ENCODE measurements around the gene OR5V1. TPM values are rescaled to one million over a fixed set of nuclear protein-coding genes. Genes with fewer than 3 reads are reported as not detected.
"Not testable (repeated sequence)": the region's sequence is repeated elsewhere in the genome, so short reads cannot be mapped to it uniquely, and the experiment has no call there.

The OR5V1 gene
- total RNA-seq (not detected), polyA plus RNA-seq (ENCODE audit: insufficient read depth in 1 of 8, insufficient read length in 8 of 8, low replicate concordance in 1 of 8) (not detected)
- long read RNA-seq, donor 1, result 0 reads
- long read RNA-seq, donor 2, result 0 reads
- long read RNA-seq, donor 3, result 0 reads
- long read RNA-seq, donor 4, result 0 reads
- long read RNA-seq, donor 5, result 0 reads
- long read RNA-seq, donor 6, result 0 reads
- long read RNA-seq, donor 7, result 0 reads
- long read RNA-seq, donor 8, result 0 reads
- long read RNA-seq, donor 9, result 0 reads
- long read RNA-seq, donor 10, result 0 reads
- long read RNA-seq, donor 11, result 0 reads

DNA sequence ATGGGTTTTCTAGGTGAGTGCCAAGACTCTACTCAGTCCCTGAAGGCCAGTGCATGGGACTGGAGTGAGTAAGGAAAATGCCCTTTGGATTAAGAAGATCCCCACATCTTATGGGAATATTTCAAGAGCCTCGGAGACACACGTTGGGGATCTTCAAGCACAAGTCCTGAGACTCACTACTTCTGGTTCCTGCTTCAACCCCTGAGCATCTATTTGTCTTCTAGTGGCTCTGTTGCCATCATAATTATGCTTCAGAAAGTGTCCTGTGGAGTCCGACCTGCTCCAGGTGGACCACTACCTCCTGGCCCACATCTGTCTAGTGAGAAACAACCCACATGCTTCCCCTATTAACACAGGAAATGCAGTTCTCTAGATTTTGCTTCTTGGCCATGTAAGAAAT, at the start of gene OR5V1:
Gene OR5V1, minus strand, starts transcription at position 101 of the 400 bp plus-strand sequence. CDS start 12,670 bp downstream, outside the sequence.
- H3K4me1 ChIP-seq (ENCODE audit: control insufficient read depth, insufficient read depth, low read length), result no peaks in the 10 kb centered on the region
- no peaks in the 10 kb centered on the region for H3K36me3 ChIP-seq (ENCODE audit: control insufficient read depth, insufficient read depth, low read length)
- H3K27ac ChIP-seq (ENCODE audit: low read length), result no peak within 1 kb of the TSS
- no peak within 1 kb of the TSS for H3K4me3 ChIP-seq (ENCODE audit: low read length)
- H3K27me3 ChIP-seq (ENCODE audit: control insufficient read depth, insufficient read depth, low read length), result no peaks in the 10 kb centered on the region
- no peak for DNase-seq
- 85% methylated on average over 3 of the region's 3 CpGs for WGBS (ENCODE audit: insufficient coverage)
- H3K9me3 ChIP-seq (replicated peaks; ENCODE audit: control insufficient read depth, low read depth, low read length), result no peaks in the 10 kb centered on the region

DNA sequence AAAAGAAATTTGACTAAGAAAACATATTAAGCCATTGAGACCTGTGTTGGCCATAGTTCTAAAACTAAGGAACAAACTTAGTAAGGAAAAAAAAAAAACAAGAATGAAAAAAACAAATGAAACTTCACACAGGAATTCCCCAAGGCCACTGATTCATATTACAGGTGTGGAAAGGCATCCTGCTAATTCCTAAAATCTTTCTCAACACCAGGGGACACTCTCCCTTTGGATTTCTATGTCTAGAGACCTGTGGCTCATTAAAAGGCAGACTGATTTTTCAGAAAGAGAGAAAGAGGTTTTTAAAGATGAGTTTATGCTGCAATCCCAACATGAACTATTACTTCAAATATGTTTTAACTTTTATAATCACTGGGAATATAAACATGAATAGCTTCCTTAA, 45.9 kb upstream of the OR5V1 start, which contains the start of gene OR12D1:
Gene OR12D1, plus strand, starts transcription at position 341 of the 400 bp plus-strand sequence.
- Histone ChIP-seq H3K27ac (ENCODE audit: low read length) (no peak within 1 kb of the TSS), H3K4me3 (ENCODE audit: low read length) (no peak within 1 kb of the TSS), H3K9me3 (replicated peaks; ENCODE audit: control insufficient read depth, low read depth, low read length) (peaks cover 6% of the 10 kb centered on the region), H3K36me3 (ENCODE audit: control insufficient read depth, insufficient read depth, low read length) (no peaks in the 10 kb centered on the region), H3K4me1 (ENCODE audit: control insufficient read depth, insufficient read depth, low read length) (no peaks in the 10 kb centered on the region), H3K27me3 (ENCODE audit: control insufficient read depth, insufficient read depth, low read length) (no peaks in the 10 kb centered on the region)
- no peak for DNase-seq

DNA sequence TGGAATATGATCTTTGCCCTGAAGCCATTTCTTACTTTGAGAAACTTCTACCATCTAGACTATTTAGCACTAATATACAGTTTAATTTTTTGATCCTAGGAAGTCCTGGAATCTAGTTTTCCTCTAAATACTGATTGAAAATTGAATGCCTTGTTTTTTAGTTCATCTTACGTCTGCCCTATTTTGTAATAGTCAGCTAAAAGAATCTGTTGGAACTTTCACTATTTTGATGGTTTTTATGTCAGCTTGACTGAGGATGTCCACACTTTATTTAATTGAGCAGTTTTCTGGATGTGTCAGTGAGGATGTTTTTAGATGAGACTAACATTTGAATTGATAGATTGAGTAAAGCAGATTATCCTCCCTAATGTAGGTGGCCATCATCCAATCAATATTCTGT, 35.1 kb upstream of the OR5V1 start:
- no peak overlapping the region for H3K27ac ChIP-seq (ENCODE audit: low read length)
- no peak overlapping the region for H3K4me3 ChIP-seq (ENCODE audit: low read length)
- no peaks in the 10 kb centered on the region for H3K4me1 ChIP-seq (ENCODE audit: control insufficient read depth, insufficient read depth, low read length)
- no peak for DNase-seq
- no peaks in the 10 kb centered on the region for H3K36me3 ChIP-seq (ENCODE audit: control insufficient read depth, insufficient read depth, low read length)
- H3K27me3 ChIP-seq (ENCODE audit: control insufficient read depth, insufficient read depth, low read length), result no peaks in the 10 kb centered on the region
- H3K9me3 ChIP-seq (replicated peaks; ENCODE audit: control insufficient read depth, low read depth, low read length), result no peaks in the 10 kb centered on the region
- WGBS (ENCODE audit: insufficient coverage), result no CpG with 5 or more reads among the region's 1 CpG

DNA sequence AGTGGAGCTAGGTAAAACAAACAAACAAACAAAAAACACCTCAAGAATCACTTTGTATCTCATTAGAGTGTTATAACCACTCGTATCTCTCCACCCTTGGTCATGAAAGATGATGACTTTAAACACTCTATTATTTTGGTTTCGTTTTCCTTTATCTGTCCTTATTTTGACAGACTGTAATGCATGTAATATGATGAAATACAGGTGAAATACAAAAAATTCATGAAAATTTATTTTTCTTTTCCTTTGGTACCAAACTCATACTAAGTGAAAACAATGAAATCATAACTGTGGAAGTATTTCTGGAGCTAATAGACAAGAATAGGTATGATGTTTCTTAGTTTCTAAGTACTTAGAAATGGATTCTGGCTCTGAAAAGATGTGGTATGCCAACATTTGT, 30.9 kb upstream of the OR5V1 start:
- no peaks in the 10 kb centered on the region for H3K9me3 ChIP-seq (replicated peaks; ENCODE audit: control insufficient read depth, low read depth, low read length)
- no CpG with 5 or more reads among the region's 2 CpGs for WGBS (ENCODE audit: insufficient coverage)

GRCh38 chr6:29395331-29395730, 26.7 kb upstream of the OR5V1 start, which contains the start of gene OR12D2:
TSS of gene OR12D2 (plus strand) at chr6:29395631. CDS start at chr6:29396700, 1,069 bp downstream.
- Histone ChIP-seq H3K9me3 (replicated peaks; ENCODE audit: control insufficient read depth, low read depth, low read length) (no peaks in the 10 kb centered on the region), H3K36me3 (ENCODE audit: control insufficient read depth, insufficient read depth, low read length) (no peaks in the 10 kb centered on the region), H3K27ac (ENCODE audit: low read length) (no peak within 1 kb of the TSS), H3K4me3 (ENCODE audit: low read length) (no peak within 1 kb of the TSS), H3K27me3 (ENCODE audit: control insufficient read depth, insufficient read depth, low read length) (no peaks in the 10 kb centered on the region), H3K4me1 (ENCODE audit: control insufficient read depth, insufficient read depth, low read length) (no peaks in the 10 kb centered on the region)
- no peak for DNase-seq

More for the DNA sequence above, 30.9 kb upstream of the OR5V1 start:
- no peaks in the 10 kb centered on the region for H3K27me3 ChIP-seq (ENCODE audit: control insufficient read depth, insufficient read depth, low read length)
- no peak overlapping the region for H3K27ac ChIP-seq (ENCODE audit: low read length)
- DNase-seq, result no peak
- no peaks in the 10 kb centered on the region for H3K4me1 ChIP-seq (ENCODE audit: control insufficient read depth, insufficient read depth, low read length)
- H3K4me3 ChIP-seq (ENCODE audit: low read length), result no peak overlapping the region
- H3K36me3 ChIP-seq (ENCODE audit: control insufficient read depth, insufficient read depth, low read length), result no peaks in the 10 kb centered on the region

GRCh38 chr6:29388533-29388932, 19.9 kb upstream of the OR5V1 start:
- Histone ChIP-seq H3K4me3 (ENCODE audit: low read length) (no peak overlapping the region), H3K9me3 (replicated peaks; ENCODE audit: control insufficient read depth, low read depth, low read length) (no peaks in the 10 kb centered on the region), H3K4me1 (ENCODE audit: control insufficient read depth, insufficient read depth, low read length) (no peaks in the 10 kb centered on the region), H3K36me3 (ENCODE audit: control insufficient read depth, insufficient read depth, low read length) (no peaks in the 10 kb centered on the region), H3K27me3 (ENCODE audit: control insufficient read depth, insufficient read depth, low read length) (no peaks in the 10 kb centered on the region), H3K27ac (ENCODE audit: low read length) (no peak overlapping the region)
- WGBS (ENCODE audit: insufficient coverage), result no CpG with 5 or more reads among the region's 4 CpGs
- DNase-seq, result no peak

DNA sequence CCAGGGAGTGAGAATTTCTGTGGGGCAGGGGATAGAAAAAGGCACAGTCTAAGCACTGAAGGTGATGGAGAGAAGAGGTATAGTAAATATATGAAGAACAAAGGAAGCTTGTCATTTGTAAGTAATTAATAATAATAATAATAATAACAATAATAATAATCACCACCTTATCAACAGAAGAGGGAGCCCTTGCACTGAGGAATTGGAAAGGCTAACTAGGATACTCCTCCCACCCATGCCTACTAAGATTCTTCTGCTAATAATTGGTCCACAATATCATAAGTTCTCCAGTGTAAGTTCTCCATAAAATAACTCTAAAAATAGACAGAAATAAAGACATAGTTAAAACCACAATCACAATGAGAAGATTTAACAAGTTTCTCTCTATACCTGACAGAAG, 7.3 kb upstream of the OR5V1 start:
- H3K36me3 ChIP-seq (ENCODE audit: control insufficient read depth, insufficient read depth, low read length), result no peaks in the 10 kb centered on the region
- no peak overlapping the region for H3K4me3 ChIP-seq (ENCODE audit: low read length)
- no peak overlapping the region for H3K27ac ChIP-seq (ENCODE audit: low read length)
- no peaks in the 10 kb centered on the region for H3K27me3 ChIP-seq (ENCODE audit: control insufficient read depth, insufficient read depth, low read length)
- no peaks in the 10 kb centered on the region for H3K9me3 ChIP-seq (replicated peaks; ENCODE audit: control insufficient read depth, low read depth, low read length)
- peak; percentile 3 for DNase-seq
- no peaks in the 10 kb centered on the region for H3K4me1 ChIP-seq (ENCODE audit: control insufficient read depth, insufficient read depth, low read length)

DNA sequence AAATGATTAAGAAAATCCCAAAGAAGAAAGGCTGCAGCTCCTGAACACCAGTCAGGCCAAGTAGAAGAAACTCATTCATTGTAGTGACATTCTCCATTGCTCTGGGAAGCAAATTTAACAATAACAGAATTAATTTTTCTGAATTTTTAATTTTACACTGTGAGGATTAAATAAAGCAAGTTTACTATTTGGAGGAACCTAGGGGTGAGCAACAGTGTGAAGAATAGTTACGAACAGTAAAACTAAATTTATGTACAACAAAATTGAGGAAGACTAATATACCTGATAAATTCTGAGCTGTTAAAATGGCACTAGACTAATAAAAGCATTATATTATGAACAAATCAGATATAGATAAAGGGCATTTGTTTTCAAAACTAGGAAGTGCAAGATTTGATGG, 6.5 kb upstream of the OR5V1 start, which contains the start of gene OR12D3:
Gene OR12D3, minus strand, starts transcription at position 101 of the 400 bp plus-strand sequence. Its CDS starts 4 bp downstream, at position 97.
- DNase-seq, result no peak
- no CpG with 5 or more reads among the region's 1 CpG for WGBS (ENCODE audit: insufficient coverage)
- H3K9me3 ChIP-seq (replicated peaks; ENCODE audit: control insufficient read depth, low read depth, low read length), result no peaks in the 10 kb centered on the region
- no peaks in the 10 kb centered on the region for H3K27me3 ChIP-seq (ENCODE audit: control insufficient read depth, insufficient read depth, low read length)
- no peaks in the 10 kb centered on the region for H3K36me3 ChIP-seq (ENCODE audit: control insufficient read depth, insufficient read depth, low read length)
- H3K4me1 ChIP-seq (ENCODE audit: control insufficient read depth, insufficient read depth, low read length), result no peaks in the 10 kb centered on the region
- H3K4me3 ChIP-seq (ENCODE audit: low read length), result no peak within 1 kb of the TSS
- H3K27ac ChIP-seq (ENCODE audit: low read length), result no peak within 1 kb of the TSS

GRCh38 chr6:29355603-29356002, 13.1 kb downstream of the OR5V1 start:
- no CpG with 5 or more reads among the region's 1 CpG for WGBS (ENCODE audit: insufficient coverage)

DNA sequence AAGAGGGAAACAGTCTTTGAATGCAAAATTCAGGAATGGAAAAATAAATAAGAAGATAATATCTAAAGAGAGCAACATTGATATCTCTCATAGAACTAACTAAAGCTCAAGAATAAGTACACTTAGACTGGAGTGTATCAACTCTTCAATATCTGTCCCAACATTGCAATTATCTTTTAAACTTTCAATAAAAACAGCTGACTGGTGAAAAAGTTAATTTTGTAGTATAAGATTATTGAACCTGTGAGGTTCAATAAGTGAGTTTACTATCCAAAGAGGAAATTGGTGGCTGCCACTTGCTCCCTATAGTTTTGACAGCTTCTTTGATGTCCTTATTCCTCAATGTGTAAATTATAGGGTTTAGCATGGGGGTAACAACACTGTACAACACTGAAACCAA, 13.7 kb downstream of the OR5V1 start:
- H3K4me3 ChIP-seq (ENCODE audit: low read length), result no peak overlapping the region
- H3K4me1 ChIP-seq (ENCODE audit: control insufficient read depth, insufficient read depth, low read length), result no peaks in the 10 kb centered on the region
- no peaks in the 10 kb centered on the region for H3K9me3 ChIP-seq (replicated peaks; ENCODE audit: control insufficient read depth, low read depth, low read length)
- H3K27me3 ChIP-seq (ENCODE audit: control insufficient read depth, insufficient read depth, low read length), result no peaks in the 10 kb centered on the region
- H3K36me3 ChIP-seq (ENCODE audit: control insufficient read depth, insufficient read depth, low read length), result no peaks in the 10 kb centered on the region
- DNase-seq, result no peak
- H3K27ac ChIP-seq (ENCODE audit: low read length), result no peak overlapping the region

More at GRCh38 chr6:29355603-29356002, 13.1 kb downstream of the OR5V1 start:
- Histone ChIP-seq H3K36me3 (ENCODE audit: control insufficient read depth, insufficient read depth, low read length) (no peaks in the 10 kb centered on the region), H3K27ac (ENCODE audit: low read length) (no peak overlapping the region), H3K9me3 (replicated peaks; ENCODE audit: control insufficient read depth, low read depth, low read length) (no peaks in the 10 kb centered on the region), H3K4me1 (ENCODE audit: control insufficient read depth, insufficient read depth, low read length) (no peaks in the 10 kb centered on the region), H3K27me3 (ENCODE audit: control insufficient read depth, insufficient read depth, low read length) (no peaks in the 10 kb centered on the region), H3K4me3 (ENCODE audit: low read length) (no peak overlapping the region)
- no peak for DNase-seq

DNA sequence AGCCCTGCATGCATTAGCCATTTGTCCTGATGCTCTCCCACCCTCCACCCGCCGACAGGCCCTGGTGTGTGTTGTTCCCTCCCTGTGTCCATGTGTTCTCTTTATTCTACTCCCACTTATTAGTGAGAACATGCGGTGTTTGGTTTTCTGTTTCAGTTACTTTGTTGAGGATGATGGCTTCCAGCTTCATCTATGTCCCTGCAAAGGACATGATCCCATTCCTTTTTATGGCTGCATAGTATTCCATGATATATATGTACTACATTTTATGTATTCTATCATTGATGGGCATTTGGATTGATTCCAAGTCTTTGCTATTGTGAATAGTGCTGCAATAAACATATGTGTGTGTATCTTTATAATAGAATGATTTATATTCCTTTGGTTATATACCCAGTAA, 19.3 kb downstream of the OR5V1 start:
- not testable (repeated sequence) for DNase-seq; H3K9me3 ChIP-seq (replicated peaks; ENCODE audit: control insufficient read depth, low read depth, low read length); H3K4me1 ChIP-seq (ENCODE audit: control insufficient read depth, insufficient read depth, low read length); H3K36me3 ChIP-seq (ENCODE audit: control insufficient read depth, insufficient read depth, low read length); H3K27me3 ChIP-seq (ENCODE audit: control insufficient read depth, insufficient read depth, low read length); H3K4me3 ChIP-seq (ENCODE audit: low read length); H3K27ac ChIP-seq (ENCODE audit: low read length)
- WGBS (ENCODE audit: insufficient coverage), result no CpG with 5 or more reads among the region's 3 CpGs

Data from muscle of leg (tissue), 16 donors.